H1 (cell line): ENCODE data around the gene LAMC1. TPM values are rescaled to one million over a fixed set of nuclear protein-coding genes. Genes with fewer than 3 reads are reported as not detected.

Experiments used
- ASH2L ChIP-seq: fragments of 200-600, 300-600 bp; sonication (generic); IDR thresholded peaks from one replicate; pipeline ENCODE4 v1.7.1; 2017; ENCODE audit warnings: low read length
- BACH1 ChIP-seq: IDR thresholded peaks from 2 replicates; pipeline ENCODE4 v1.6.1; 2012; ENCODE audit warnings: low read length, improper control_type of control experiment
- CREB1 ChIP-seq: IDR thresholded peaks from 2 replicates; pipeline ENCODE4 v1.6.1; 2012; ENCODE audit warnings: inconsistent platforms
- EZH2 ChIP-seq: fragments of 200-600 bp; sonication (generic); IDR thresholded peaks from 2 replicates; pipeline ENCODE4 v1.7.1; 2012; ENCODE audit warnings: low read depth, mild to moderate bottlenecking, moderate library complexity, low read length, inconsistent platforms; ENCODE audit not compliant: severe bottlenecking
- GABPA ChIP-seq: IDR thresholded peaks from 2 replicates; pipeline ENCODE4 v1.6.1; 2011; ENCODE audit warnings: mild to moderate bottlenecking, low read length, moderate library complexity, borderline replicate concordance; ENCODE audit not compliant: insufficient read depth
- HDAC6 ChIP-seq: IDR thresholded peaks from one replicate; pipeline ENCODE4 v1.7.1; 2012; ENCODE audit warnings: low read depth, mild to moderate bottlenecking, inconsistent platforms, low read length, moderate library complexity
- KDM4A ChIP-seq: IDR thresholded peaks from one replicate; pipeline ENCODE4 v1.7.1; 2012; ENCODE audit warnings: low read depth, mild to moderate bottlenecking, moderate library complexity, low read length, inconsistent platforms; ENCODE audit not compliant: severe bottlenecking
- KDM5A ChIP-seq: fragments of 200-600 bp; IDR thresholded peaks from 2 replicates; pipeline ENCODE4 v1.7.1; 2012; ENCODE audit warnings: mild to moderate bottlenecking, low read length, inconsistent platforms, mixed read lengths
- NANOG ChIP-seq: IDR thresholded peaks from 2 replicates; pipeline ENCODE4 v1.6.1; 2011; ENCODE audit warnings: low read length, low read depth, mild to moderate bottlenecking, inconsistent platforms; ENCODE audit not compliant: insufficient read depth, poor library complexity, severe bottlenecking
- POU5F1 ChIP-seq: IDR thresholded peaks from 2 replicates; pipeline ENCODE4 v1.6.1; 2011; ENCODE audit warnings: low read depth, mild to moderate bottlenecking, low read length, moderate library complexity
- RBBP5 ChIP-seq: IDR thresholded peaks from 2 replicates; pipeline ENCODE4 v1.7.1; 2012; ENCODE audit warnings: low read depth, mild to moderate bottlenecking, inconsistent platforms, low read length, moderate library complexity, borderline replicate concordance
- RFX5 ChIP-seq: IDR thresholded peaks from 2 replicates; pipeline ENCODE4 v1.6.1; 2011; ENCODE audit warnings: low read depth, low read length, improper control_type of control experiment, borderline replicate concordance
- SAP30 ChIP-seq: fragments of 300-600 bp; sonication (generic); IDR thresholded peaks from 2 replicates; pipeline ENCODE4 v1.7.1; 2012; ENCODE audit warnings: low read length, moderate library complexity, mild to moderate bottlenecking, inconsistent platforms; ENCODE audit not compliant: insufficient read depth, insufficient replicate concordance
- SP1 ChIP-seq: IDR thresholded peaks from 2 replicates; pipeline ENCODE4 v1.6.1; 2011; ENCODE audit warnings: low read depth, low read length
- SP4 ChIP-seq: IDR thresholded peaks from 2 replicates; pipeline ENCODE4 v1.6.1; 2012; ENCODE audit warnings: low read length, inconsistent platforms
- SRF ChIP-seq: IDR thresholded peaks from 2 replicates; pipeline ENCODE4 v1.6.1; 2011; ENCODE audit warnings: mild to moderate bottlenecking, low read depth, low read length, moderate library complexity
- TAF1 ChIP-seq: IDR thresholded peaks from 2 replicates; pipeline ENCODE4 v1.6.1; 2011; ENCODE audit warnings: mild to moderate bottlenecking, low read depth, low read length
- TAF7 ChIP-seq: optimal IDR thresholded peaks from 2 replicates; pipeline ENCODE3; 2011; ENCODE audit warnings: low read depth, mild to moderate bottlenecking, inconsistent platforms, low read length, moderate library complexity, borderline replicate concordance
- TBP ChIP-seq: IDR thresholded peaks from 2 replicates; pipeline ENCODE4 v1.6.1; 2011; ENCODE audit warnings: low read depth, low read length, improper control_type of control experiment
- TCF12 ChIP-seq: IDR thresholded peaks from 2 replicates; pipeline ENCODE4 v1.6.1; 2011; ENCODE audit warnings: low read depth, mild to moderate bottlenecking, low read length
- TEAD4 ChIP-seq: IDR thresholded peaks from 2 replicates; pipeline ENCODE4 v1.6.1; 2012; ENCODE audit warnings: low read depth, low read length, inconsistent platforms, mixed read lengths
- ZNF274 ChIP-seq: IDR thresholded peaks from 2 replicates; pipeline ENCODE4 v1.7.0; 2012; ENCODE audit warnings: low read length, borderline replicate concordance; ENCODE audit errors: extremely low read depth
- polyA plus RNA-seq, 7 experiments: library from polyadenylated mRNA; depleted of rRNA in 3 of 7; stranded (reverse) in 5 of 7; unstranded in 2 of 7; fragments of >200 nt in 5 of 7; fragments of 200-250 nt in 2 of 7; gene quantifications; 1 replicate in 5 of 7; 2 replicates in 1 of 7; 4 replicates in 1 of 7; pipeline versions ENCODE4 v1.2.1 to v1.2.3, GENCODE V29; 2011 to 2013; ENCODE audit warnings: missing spikeins in 2 of 7, mixed read lengths in 2 of 7
- total RNA-seq: library from RNA; stranded (reverse); fragmentation: NEBNext Ultra II Directional; extraction: Animal tissue kit (Norgen Biotek cat#: 25700); gene quantifications from 2 replicates; pipeline ENCODE4 v1.2.1, GENCODE V29; 2021
- TF ChIP-seq, protein P1 (sequence below): IDR thresholded peaks from 2 replicates; pipeline ENCODE4 v1.6.1; 2012; ENCODE audit warnings: low read length, inconsistent platforms

Gene LAMC1
- total and polyA plus RNA-seq, 2 of the 8 experiments (the other 6 are each of a cell fraction or from before 2014, with no cell fraction given) = 47.6 to 90.3 TPM

DNA sequence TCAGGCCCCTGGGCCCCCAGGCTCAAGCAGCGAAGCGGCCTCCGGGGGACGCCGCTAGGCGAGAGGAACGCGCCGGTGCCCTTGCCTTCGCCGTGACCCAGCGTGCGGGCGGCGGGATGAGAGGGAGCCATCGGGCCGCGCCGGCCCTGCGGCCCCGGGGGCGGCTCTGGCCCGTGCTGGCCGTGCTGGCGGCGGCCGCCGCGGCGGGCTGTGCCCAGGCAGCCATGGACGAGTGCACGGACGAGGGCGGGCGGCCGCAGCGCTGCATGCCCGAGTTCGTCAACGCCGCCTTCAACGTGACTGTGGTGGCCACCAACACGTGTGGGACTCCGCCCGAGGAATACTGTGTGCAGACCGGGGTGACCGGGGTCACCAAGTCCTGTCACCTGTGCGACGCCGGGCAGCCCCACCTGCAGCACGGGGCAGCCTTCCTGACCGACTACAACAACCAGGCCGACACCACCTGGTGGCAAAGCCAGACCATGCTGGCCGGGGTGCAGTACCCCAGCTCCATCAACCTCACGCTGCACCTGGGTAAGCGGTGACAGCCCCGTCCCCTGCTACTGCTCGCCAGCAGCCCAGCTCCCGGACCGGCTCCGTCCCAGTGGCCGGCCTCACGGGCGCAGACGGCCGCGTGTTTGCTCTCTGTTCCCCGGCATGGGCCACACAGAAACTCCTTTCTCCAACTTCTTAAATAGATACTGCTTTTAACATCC lies 539 bp downstream of the LAMC1 start (continued):
- TF ChIP-seq TCF12 = peak; percentile 73; the same call in 1 of the 2 replicates
- no peak for TF ChIP-seq SP1
- TF ChIP-seq TBP = peak; percentile 91
- no peak for TF ChIP-seq ZNF274
- 0 out of 2 replicates have a peak, but pooled peaks have one; percentile 59 for TF ChIP-seq RBBP5
- peak; percentile 38; the same call in 1 of the 2 replicates for TF ChIP-seq TAF1
- TF ChIP-seq EZH2 = peak; percentile 17
- TF ChIP-seq SP4 = no peak
- no peak for TF ChIP-seq HDAC6
- TF ChIP-seq ASH2L = peak; percentile 73
- no peak for TF ChIP-seq NANOG
- TF ChIP-seq KDM4A = peak; percentile 90
- TF ChIP-seq GABPA = peak; percentile 44; the same call in 1 of the 2 replicates
- TF ChIP-seq RFX5 = no peak
- TF ChIP-seq KDM5A = no peak
- 0 out of 2 replicates have a peak, but pooled peaks have one; percentile 37 for TF ChIP-seq CREB1
- no peak for TF ChIP-seq SRF
- TF ChIP-seq, protein P1, sequence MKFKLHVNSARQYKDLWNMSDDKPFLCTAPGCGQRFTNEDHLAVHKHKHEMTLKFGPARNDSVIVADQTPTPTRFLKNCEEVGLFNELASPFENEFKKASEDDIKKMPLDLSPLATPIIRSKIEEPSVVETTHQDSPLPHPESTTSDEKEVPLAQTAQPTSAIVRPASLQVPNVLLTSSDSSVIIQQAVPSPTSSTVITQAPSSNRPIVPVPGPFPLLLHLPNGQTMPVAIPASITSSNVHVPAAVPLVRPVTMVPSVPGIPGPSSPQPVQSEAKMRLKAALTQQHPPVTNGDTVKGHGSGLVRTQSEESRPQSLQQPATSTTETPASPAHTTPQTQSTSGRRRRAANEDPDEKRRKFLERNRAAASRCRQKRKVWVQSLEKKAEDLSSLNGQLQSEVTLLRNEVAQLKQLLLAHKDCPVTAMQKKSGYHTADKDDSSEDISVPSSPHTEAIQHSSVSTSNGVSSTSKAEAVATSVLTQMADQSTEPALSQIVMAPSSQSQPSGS = no peak
- TF ChIP-seq POU5F1 = no peak
- TF ChIP-seq TAF7 = no peak
- peak; percentile 80 for TF ChIP-seq SAP30
- no peak for TF ChIP-seq TEAD4
- no peak for TF ChIP-seq BACH1
